Measurements from ENCODE around the gene DHRS2.

DNA sequence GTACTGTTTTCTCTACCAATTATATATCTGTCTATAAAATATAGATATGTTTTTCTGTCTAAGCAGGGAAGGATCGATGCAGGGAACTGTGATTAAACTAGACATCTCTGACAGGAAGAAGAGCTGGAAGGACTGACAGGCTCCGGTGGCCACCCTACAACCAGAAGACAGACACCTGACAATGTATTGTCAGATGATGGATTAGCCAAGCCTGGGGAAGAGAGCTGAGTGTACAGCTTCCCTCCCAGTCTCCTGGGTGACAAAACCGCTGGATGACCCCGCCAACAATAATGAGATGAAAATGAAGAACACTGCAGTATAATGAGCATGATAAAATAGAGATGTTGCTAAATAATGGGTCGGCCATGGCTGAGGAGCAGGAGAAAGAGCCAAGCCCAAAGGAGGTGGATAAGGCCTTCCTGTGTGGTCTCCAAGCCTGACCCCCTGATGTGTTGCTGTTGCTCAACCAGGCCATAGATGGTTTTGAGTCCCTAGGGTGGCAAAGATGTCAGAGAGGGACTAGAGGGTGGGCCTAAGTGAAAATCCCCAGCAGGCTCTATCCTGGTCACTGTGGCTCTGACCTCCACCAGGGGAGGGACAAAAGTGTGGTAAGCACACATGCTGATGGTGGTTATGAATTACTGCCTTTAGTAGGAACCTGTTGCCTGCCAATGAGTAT is 28.2 kb downstream of the DHRS2 start:
- TF ChIP-seq LEF1 (IDR thresholded peaks at IDR 0.05; ENCODE audit: borderline replicate concordance) (no peak), PKNOX1 (IDR thresholded peaks at IDR 0.05) (no peak), FOXM1 (IDR thresholded peaks at IDR 0.05; ENCODE audit: borderline replicate concordance) (no peak), BHLHE40 (IDR thresholded peaks at IDR 0.05; ENCODE audit: borderline replicate concordance) (no peak), FOXK2 (IDR thresholded peaks at IDR 0.05) (no peak), L3MBTL2 (conservative IDR thresholded peaks at IDR 0.05) (no peak), ELF4 (IDR thresholded peaks at IDR 0.05) (no peak), HDGF (IDR thresholded peaks at IDR 0.05; ENCODE audit: borderline replicate concordance) (no peak), FOXA1 (IDR thresholded peaks at IDR 0.05) (no peak), SP1 (IDR thresholded peaks at IDR 0.05) (no peak), NFRKB (IDR thresholded peaks at IDR 0.05) (no peak), ZNF384 (IDR thresholded peaks at IDR 0.05) (no peak), CTBP1 (IDR thresholded peaks at IDR 0.05; ENCODE audit: borderline replicate concordance) (no peak)
